Measurements from ENCODE around the gene DIAPH3.

DIAPH3 gene

DNA sequence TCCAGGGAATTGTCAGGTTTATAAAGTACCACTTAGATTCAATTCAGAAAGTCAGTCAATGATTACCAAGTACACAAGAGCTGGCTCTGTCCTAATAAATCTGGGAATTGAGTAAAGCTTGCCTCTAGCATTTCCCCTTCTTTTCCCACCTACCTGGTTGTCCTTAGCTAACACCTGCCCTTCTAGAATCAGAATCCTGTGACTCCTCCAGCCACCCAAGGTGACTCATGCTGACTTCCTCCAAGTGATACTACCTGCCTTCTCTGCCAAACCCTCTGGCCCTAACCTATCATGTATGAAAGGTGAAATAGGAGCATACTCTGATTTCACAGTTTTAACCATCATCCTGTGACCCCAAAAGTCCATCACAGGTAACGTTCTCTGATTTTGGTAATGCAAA, 151.2 kb downstream of the DIAPH3 start:
- DNase-seq = no peak

DNA sequence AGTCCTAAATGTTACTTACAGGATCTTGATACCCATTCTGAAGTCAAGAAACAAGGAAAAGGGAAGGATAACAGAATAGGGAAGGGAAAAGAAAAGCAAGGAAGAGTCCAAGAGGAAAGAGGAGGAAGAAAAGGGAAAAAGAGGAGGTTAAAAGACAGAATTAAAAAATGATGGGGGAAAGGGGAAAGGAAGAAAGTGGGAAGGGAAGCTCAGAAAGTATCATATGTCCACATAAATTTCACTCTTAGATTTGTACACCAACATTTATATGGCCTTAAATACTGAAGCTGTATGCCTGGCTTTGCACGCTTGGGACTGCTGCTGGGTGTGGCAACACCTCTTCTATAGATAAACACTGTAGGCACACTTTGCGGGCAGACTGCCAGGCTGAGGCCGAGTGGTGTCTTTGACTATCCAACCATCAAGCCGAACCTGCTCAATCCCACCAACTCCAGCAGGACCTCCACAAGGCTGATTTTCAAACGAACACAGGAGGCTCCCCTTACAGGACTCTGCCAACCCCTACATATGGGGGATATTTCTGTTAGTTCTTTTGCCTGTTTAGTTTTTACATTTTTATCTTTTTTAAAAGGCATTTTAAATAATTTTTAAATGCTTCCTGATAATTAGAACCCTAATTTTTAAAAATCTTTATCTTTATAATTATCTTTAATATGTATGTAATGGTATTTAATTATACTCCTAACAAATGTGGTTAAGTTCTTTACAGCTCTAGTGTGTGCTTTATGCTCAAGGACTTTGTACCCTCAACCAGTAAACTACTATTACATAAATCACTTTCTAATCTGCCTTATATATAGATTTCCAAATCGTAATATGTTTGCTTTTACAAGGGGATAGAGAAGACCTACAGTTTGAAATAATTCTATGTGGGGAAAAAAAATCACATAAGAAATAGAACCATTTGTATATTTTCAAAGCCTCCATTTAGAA, 154.2 kb downstream of the DIAPH3 start:
- DNase-seq = peak; percentile 83

DNA sequence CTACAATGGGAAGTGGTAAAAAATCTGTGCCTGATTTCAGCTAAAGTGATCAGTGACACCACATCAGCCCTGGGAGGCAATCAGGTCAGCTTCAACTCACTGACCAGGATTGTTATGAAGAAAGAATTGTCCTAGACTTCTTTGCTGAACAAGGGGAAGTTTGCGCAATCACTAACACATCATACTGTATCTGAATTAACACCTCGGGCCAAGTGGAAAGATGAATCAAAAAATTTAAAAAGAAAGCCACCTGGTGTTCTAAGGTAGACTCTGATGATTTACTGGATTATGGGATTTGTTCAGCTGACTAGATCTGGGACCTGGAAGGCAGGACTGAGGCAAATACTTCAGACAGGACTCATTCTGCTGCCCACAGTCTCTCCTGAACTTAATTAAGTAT, 161.8 kb downstream of the DIAPH3 start:
- no peak for DNase-seq

DNA sequence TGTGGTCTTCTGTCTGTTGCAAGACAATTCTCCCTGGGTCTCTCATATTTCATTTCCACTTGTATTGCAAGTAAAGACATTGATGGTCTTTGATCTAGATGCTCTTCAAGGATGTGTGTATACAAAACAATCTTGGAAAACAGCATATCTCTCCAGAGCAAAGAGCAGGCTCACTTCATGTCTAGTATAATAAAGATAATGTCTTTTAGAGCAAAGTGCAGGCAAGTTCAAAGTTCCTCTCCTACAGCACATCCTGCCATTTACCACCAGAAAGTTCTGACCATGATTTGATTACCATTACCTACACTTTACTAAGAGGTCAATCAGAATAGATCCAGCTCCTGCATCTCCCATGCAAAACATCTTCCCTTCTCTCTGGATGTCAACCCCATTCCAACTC, 162.8 kb downstream of the DIAPH3 start:
- no peak for DNase-seq

DNA sequence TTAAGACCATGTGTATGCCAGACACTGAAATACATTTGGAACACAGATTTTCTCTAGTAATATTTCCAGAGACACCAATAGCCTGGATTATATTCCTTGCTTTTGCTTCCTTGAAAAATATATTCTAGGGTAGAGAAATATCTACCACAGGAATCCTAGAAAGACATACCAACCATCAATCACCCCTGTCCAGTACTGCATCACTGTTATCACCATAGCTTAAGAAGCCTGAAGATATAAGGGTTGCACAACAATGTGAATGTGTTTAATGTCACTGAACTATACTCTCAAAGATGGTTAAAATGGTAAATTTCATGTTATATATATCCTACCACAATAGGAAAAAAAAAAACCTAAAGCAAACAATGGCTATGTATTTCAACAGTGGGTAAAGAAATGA, 163.6 kb downstream of the DIAPH3 start:
- no peak for DNase-seq

DNA sequence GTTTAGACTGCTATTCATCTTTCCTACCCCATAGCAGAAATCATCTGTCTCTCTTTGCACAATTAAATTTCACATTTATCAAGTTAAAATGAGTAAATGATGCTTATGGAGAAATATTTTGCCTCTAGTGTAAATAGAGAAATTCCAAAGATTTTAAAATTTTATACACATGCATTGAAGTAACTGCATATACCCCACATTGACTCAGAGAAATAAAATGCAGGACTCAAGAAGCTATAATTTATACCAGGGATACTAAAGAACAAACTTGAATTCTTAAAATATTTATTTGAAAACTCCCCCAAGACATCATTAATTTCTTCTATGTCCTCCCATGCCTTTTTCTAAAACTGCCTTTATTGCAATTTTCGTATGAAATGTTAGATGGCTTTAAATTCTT, 165.8 kb downstream of the DIAPH3 start:
- no peak for DNase-seq

DNA sequence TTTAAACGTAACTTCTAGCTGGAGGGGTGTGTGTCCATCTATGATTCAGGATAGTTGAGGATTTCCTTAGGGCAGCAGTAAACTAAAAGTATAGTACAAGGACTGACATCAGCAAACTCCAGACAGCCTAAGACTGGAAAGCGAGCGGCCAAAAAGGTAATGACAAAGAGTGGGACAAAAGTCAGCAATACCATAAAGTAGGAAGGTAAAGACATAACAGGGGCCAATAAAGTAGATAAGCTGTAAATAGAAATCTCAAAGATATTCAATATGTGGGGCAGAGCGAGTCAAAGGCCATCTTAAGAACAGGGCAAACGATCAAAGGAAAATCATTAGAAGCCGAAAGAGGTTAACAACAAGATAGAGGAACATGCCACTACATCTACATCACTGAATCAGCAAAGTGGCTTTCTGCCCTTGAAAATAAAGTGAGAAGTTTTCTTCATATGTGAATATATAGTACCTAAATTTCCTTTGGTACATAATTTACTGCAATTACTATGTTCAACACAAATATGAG, 167.2 kb downstream of the DIAPH3 start:
- DNase-seq = no peak

DNA sequence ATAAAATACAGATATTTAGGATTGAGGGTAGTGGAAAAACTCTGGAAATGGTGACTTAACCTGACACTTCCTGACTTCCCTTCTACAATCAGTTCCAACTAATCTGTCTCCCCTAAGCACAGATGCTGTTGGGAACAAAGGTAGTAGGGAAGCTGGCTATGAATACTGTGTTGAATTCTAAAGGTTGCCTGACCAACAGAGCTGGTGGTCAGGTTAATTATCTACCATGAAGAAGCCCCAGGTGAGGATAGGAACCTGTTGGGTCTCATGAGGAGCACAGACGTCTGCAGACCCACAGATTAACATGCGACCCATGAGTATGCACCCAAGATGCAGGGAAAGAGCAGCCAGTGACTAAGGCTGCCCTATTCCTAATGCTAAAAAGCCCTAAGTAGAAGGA, 172.3 kb downstream of the DIAPH3 start:
- no peak for DNase-seq

DNA sequence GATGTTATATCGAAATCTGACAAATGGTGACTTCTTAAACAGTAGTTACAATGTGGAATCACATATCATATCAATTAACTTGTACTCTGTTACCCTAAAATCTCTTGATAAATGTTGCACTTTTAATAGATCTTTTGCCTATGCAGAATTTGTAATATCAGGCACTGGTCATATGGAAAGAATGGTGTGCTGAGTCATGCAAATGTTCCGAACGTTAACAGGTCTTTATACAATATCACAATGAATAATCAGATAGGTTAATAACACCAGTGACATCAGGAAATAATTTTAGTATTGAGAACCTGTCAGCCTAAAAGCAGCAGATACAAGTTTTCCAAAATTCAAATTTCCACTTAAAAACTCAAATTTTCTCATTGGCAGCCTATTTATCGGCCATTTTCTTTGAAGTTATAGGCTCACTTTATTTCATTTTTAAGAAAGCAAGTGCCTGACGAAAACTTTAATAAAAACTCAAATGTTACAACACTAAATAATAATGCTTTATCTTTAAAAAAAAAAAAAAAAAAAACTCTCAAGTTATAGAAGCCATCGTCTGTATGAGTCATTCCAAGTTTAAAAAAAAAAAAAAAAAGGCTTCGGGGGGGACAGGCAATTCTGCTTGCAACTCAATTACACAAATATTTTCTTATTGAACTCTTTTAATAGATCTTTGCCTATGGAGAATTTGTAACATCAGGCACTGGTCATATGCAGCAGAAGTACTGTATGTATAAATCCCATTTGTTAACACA, 180.9 kb downstream of the DIAPH3 start:
- DNase-seq = no peak

DNA sequence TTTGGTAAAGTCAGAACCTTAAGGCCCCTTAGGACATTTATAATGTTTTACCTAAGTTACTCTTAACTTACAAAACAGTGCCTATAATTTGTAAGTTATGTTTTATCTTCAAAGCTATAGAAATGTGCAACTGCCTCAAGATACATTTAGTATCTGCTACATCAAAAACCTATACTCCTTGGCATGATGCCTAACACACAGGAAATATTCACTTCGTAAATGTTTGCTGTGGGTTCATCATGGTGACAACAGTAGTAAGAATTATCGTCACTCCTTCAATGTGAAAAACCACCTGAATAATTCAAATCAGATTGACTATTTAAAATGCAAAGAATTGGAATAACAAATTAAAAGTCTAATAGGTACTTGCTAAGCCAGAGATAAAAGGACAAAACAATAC, 184.1 kb downstream of the DIAPH3 start:
- DNase-seq = no peak

DNA sequence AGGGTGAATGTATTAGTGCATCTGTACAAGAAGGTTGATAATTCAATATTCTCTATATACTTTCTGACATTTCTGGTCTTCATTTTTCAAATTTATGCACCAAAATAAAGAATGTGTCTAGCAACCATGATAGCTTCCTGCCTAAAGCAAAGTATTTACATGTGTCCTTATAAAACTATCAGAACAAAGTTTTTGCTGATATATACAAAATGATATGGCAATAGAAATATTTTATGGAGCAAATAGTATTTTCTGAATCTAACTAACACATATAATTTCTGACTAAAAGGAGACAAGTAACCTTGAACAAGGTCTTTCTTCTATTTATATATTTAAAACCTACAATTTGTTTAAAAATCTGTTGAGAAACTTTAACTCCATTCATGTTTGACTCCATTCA, 184.9 kb downstream of the DIAPH3 start:
- no peak for DNase-seq

DNA sequence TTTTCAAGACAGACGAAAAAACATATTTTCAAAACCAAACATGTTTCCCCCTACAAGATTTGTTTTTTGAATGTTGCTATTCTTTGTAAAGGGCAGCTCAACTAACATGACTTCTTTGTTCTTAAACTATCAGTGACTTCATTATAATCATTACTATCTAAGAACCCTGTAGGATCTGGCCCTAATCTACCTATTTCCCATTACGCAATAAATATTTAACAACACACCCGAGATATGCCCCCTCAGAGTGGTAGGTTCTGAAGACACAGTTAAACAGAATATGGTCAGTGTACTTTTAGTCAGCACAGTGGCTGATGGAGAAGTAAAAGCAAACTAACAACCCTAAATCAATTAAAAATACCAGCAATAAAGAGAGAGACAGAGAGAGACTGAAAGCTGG, 186.9 kb downstream of the DIAPH3 start:
- no peak for DNase-seq

DNA sequence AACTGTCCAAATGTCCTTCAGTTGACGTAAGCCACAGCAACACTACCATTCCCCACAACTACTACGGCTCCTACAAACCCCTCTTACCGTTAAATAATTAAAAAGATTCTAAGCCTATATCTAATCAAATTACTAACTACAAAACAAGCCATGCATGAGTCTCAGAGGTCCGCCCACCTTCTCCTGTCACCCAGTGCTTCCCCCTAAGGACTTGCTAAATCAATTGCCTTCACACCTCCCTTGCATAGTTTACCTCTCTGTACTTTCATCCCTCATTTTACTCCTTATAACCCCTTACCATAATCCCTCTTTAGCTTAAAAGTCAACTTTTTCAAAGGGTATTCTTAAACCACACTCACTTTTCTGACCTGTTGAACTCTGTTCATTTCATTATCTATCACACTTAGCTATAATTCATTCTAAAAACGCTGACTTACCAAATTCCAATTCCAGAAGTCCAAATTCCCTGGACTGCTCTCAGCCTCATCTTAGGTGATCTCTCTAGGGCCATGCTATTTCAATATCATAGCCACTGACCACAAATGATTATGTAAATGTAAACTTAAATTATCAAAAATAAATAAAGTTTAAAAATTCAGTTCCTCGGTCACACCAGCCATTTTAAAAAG, 187.8 kb downstream of the DIAPH3 start:
- DNase-seq = no peak

DNA sequence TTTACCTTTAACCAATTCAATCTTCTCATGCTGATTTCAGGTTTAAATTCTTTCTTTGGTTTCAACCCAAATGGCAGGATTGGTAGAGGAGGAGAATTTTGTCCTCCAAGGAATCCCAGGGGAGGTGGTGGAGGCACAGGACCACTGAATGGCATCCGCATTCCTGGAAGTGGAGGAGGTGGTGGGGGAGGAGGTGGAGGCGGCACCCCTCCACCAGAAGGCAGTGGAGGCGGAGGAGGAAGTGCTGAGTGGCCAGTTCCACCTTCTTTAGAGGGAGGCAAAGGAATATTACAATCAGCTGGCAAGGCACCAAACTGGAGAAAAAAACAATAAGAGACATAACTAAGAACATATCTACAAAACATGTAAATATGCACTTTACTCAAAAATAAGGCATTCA, 192.9 kb downstream of the DIAPH3 start:
- DNase-seq = no peak

DNA sequence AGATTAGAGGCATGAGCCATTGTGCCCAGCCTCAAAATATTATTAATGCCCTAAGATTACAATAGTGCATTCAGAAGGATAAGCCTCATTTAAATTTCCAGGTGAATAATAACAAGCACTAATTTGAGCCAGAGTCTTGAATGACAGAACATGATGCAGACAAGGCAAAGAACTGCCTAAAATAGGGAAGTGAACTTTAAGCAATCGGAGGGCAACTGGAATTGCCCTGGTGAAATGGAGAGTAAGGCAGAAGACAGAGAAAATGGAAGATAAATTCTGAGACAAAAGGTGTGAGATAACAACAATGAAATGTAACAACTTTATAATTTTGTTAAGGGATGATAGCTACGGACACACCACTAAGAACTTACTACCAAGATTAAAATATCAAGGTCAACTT, 199.9 kb downstream of the DIAPH3 start:
- DNase-seq = no peak

DNA sequence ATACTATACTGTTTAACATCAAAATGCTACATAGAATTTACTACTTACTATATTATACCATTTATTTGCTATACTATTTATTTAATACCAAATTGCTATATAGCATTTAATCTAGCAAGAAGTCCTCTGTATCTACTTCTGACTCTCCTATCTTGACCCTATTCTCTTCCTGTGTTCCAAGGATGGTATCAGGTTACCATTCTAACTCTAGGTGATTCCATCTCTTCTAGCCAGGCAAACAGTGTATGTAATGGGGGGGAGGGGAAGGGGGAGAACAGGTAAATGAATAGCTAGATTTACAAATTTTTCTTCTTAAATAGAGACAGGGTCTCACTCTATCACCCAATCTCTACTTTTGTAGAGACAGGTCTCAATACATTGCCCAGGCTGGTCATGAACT, 200.3 kb downstream of the DIAPH3 start:
- no peak for DNase-seq

DNA sequence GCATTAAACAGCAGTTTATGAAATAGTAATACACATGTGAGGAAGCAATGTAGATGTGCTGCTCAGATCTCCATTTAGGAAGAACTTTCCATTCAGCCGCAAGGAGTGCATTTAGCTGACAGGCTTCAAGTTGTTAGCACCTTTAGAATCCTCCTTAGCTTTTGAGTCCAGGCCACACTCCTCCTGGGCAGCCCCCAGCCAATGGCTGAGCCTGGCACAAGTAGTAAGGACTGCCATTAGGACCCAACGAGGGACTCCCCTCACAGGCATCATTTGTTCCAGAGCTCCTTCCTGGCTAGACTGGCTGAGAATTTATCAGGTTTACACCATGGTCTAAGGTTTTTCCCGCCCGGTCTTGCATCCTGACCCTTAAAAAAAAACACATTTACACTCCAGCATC, 201.4 kb downstream of the DIAPH3 start:
- DNase-seq = no peak

DNA sequence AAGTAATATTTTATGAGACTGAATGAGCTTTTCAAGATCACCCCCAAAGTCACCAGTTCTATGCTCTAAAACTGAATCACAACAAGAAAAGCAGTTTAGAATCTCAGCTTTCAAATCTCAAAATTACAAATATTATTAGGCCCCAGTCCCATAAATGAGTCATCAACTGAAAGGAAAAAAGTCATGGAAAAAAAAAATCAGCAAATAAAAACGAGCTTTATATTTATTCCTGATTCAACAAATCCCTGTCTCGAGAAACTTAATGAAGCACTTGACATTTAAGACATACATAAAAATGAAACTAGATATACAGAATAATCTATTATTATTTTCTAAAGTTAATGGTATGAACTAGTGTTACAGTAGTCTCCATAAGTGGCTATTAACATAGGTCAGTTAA, 203.0 kb downstream of the DIAPH3 start:
- DNase-seq = no peak

DNA sequence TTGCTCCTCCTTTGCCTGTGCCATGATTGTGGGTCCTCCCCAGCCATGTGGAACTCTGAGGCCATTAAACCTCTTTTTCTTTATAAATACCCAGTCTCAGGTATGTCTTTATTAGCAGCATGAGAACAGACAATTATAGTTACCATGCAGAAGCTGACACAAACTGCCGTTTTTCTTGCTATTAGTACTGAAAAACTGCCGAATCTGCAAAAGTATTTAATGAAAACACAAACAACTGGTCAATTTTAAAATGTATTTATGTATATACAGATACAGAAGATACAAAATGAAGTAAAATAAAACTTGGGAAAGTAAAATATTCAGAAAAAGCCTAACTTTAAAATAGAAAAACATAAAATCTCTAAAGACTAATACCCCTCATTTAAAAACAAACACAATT, 206.3 kb downstream of the DIAPH3 start:
- DNase-seq = no peak

DNA sequence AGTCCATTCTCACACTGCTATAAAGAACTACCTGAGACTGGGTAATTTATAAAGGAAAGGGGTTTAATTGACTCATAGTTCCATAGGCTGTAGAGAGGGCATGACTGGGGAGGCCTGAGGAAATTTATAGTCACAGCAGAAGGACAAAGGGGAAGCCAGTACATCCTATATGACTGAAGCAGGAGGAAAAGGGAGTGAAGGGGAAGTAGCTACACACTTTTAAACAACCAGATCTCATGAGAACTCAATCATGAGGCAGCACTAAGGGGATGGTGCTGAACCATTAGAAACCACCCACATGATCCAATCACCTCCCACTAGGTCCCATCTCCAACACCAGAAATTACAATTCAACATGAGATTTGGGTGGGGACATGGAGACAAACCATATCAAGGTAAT, 209.1 kb downstream of the DIAPH3 start:
- DNase-seq = no peak

DNA sequence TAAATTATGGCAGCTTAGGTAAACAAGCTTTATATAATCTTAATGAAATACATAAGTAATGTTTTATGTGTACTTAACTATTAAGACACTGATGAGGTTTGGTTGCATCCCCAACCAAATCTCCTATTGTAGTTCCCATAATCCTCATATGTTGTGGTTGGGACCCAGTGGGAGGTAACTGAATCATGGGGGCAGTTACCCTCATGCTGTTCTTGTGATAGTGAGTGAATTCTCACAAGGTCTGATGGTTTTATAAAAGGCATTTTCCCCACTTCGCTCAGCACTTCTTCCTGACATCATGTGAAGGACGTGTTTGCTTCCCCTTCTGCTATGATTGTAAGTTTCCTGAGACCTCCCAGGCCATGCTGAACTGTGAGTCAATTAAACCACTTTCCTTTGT, 212.7 kb downstream of the DIAPH3 start:
- no peak for DNase-seq

DNA sequence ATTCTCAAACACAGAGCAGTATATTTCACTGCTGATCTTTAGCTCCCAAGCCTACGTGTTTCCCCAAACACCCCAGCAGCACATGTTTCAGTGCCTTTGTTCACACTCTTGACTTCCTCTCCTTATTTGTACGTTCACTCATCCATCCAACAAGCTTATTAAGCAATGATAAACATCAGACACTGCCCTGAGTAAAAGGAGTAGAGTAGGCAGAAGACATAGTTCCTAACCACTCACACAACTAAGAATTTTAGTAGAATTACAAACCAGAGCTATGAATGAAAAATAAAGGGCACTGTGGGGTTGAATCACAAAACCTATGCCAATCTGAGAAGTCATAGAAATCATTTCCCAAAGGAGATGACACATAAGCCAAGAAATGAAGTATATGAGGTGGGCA, 213.5 kb downstream of the DIAPH3 start:
- DNase-seq = no peak

DNA sequence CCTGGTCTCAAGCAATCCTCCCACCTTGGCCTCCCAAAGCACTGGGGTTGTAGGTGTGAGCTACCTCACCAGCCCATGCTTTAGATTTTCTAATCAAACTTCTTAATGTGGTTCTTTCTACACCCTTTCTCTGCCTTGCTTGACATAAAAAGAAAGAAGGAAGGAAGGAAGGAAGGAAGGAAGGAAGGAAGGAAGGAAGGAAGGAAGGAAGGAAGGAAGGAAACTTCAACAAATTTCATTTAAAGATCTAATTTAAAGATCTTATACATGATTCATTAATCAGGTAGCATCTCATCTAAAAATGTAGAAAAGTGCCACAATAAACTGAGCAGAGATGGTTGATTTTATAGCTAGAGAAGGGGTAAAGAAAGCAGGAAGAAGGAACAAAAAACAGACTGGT, 215.0 kb downstream of the DIAPH3 start:
- DNase-seq = no peak

DNA sequence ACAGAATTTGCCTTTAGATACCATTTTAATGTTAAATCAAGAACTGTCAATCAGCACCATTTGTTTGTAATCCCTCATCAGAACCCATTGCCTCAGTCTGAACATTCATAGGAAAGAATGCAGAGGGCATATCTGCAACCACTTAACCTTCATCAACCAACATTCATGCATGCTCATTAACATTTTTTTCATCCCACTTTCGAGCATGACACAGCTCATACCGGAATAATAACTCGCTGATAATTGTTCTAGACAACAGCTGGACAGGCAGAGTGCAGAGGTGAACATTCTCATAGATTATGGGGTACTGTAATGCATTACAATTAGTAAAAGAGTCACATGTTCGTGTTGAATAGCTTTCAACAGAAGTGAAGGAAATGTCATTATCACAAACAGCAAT, 216.8 kb downstream of the DIAPH3 start:
- no peak for DNase-seq
